Loucy (cell line): ENCODE results near the gene PPP2R2B.

Experiments used
- CTCF ChIP-seq: fragments of 200-600 bp; sonication (generic); conservative IDR thresholded peaks from 2 replicates; pipeline ENCODE4 v1.5.1; 2014; ENCODE audit warnings: mild to moderate bottlenecking, antibody characterized with exemption, low read length
- EZH2phosphoT487 ChIP-seq: fragments of 200-600 bp; IDR thresholded peaks from 2 replicates; pipeline ENCODE4 v1.6.1; 2018; ENCODE audit warnings: antibody characterized with exemption, mild to moderate bottlenecking, moderate library complexity, borderline replicate concordance

- TF ChIP-seq CTCF (no peak), EZH2phosphoT487 (no peak)
Observed at GRCh38 chr5:146635443-146635842, 243.1 kb downstream of the PPP2R2B start.
